Measurements from ENCODE around the gene PTK7. TPM values are rescaled to one million over a fixed set of nuclear protein-coding genes. Genes with fewer than 3 reads are reported as not detected.
A peak's percentile ranks its signal among the peaks of the same experiment; 100 is the strongest.

PTK7 gene
- total RNA-seq, 3 donors from 2014 or later, result 7.0 to 57.1 (median 52.1) TPM

- intact Hi-C loops (cut with DNase I; ENCODE audit: low total_unique reads), result no loop called here
- DNase-seq (ENCODE audit: low spot score in 2 of 2), result no peak
- TF ChIP-seq POLR2AphosphoS5 (IDR thresholded peaks at IDR 0.05), result no peak
- TF ChIP-seq CTCF (IDR thresholded peaks at IDR 0.05), result no peak
- no peak for TF ChIP-seq POLR2A (IDR thresholded peaks at IDR 0.05)
- Histone ChIP-seq H3K27ac (peak overlapping the region in 1 of 2 donors; percentile 14), H3K4me3 (no peak overlapping the region), H3K27me3 (no peaks in the 10 kb centered on the region), H3K4me1 (peaks cover 0 to 18% of the 10 kb centered on the region in 2 donors), H3K36me3 (no peaks in the 10 kb centered on the region), H3K9me3 (no peaks in the 10 kb centered on the region)
These were observed 103.1 kb downstream of the PTK7 start for GRCh38 chr6:43178951-43179830.

- Histone ChIP-seq H3K36me3 (no peaks in the 10 kb centered on the region), H3K4me3 (no peak overlapping the region), H3K27me3 (no peaks in the 10 kb centered on the region), H3K27ac (peak overlapping the region; percentile 7 to 86), H3K4me1 (peaks cover 0 to 15% of the 10 kb centered on the region in 2 donors), H3K9me3 (no peaks in the 10 kb centered on the region)
- DNase-seq (ENCODE audit: low spot score in 2 of 2), result no peak
- intact Hi-C loops (cut with DNase I; ENCODE audit: low total_unique reads), result no loop called here
- TF ChIP-seq POLR2A (IDR thresholded peaks at IDR 0.05) (no peak), POLR2AphosphoS5 (IDR thresholded peaks at IDR 0.05) (no peak), CTCF (IDR thresholded peaks at IDR 0.05) (no peak)
These were observed 103.9 kb downstream of the PTK7 start for GRCh38 chr6:43180058-43180457.

GRCh38 chr6:43180985-43181384 lies 104.9 kb downstream of the PTK7 start:
- Histone ChIP-seq H3K9me3 (no peaks in the 10 kb centered on the region), H3K4me1 (peaks cover 0 to 9% of the 10 kb centered on the region in 2 donors), H3K4me3 (no peak overlapping the region), H3K36me3 (no peaks in the 10 kb centered on the region), H3K27me3 (no peaks in the 10 kb centered on the region), H3K27ac (peak overlapping the region; percentile 86 to 93)
- intact Hi-C loops (cut with DNase I; ENCODE audit: low total_unique reads), result no loop called here
- DNase-seq (ENCODE audit: low spot score in 2 of 2), result no peak
- TF ChIP-seq POLR2AphosphoS5 (IDR thresholded peaks at IDR 0.05) (no peak), CTCF (IDR thresholded peaks at IDR 0.05) (no peak), POLR2A (IDR thresholded peaks at IDR 0.05) (no peak)

- no peak for DNase-seq (ENCODE audit: low spot score in 2 of 2)
- Histone ChIP-seq H3K4me3 (peak overlapping the region; percentile 78 to 96 (median 85)), H3K4me1 (peaks cover 0 to 9% of the 10 kb centered on the region in 2 donors), H3K27me3 (no peaks in the 10 kb centered on the region), H3K9me3 (no peaks in the 10 kb centered on the region), H3K36me3 (no peaks in the 10 kb centered on the region), H3K27ac (peak overlapping the region; percentile 86 to 93)
- intact Hi-C loops (cut with DNase I; ENCODE audit: low total_unique reads), result no loop called here
- TF ChIP-seq POLR2AphosphoS5 (IDR thresholded peaks at IDR 0.05) (no peak), POLR2A (IDR thresholded peaks at IDR 0.05) (no peak), CTCF (IDR thresholded peaks at IDR 0.05) (no peak)
These were observed 105.5 kb downstream of the PTK7 start for GRCh38 chr6:43181621-43181941.
